Right atrium auricular region (tissue), 2 donors: ENCODE data around the gene TRAF2. TPM values are rescaled to one million over a fixed set of nuclear protein-coding genes. Genes with fewer than 3 reads are reported as not detected.
"Not testable (repeated sequence)": the region's sequence is repeated elsewhere in the genome, so short reads cannot be mapped to it uniquely, and the experiment has no call there.

ENCODE experiments used
- DNase-seq: peaks from one replicate; pipeline ENCODE4 v3.0.0-alpha.2; 2019; ENCODE audit warnings: low spot score
- H3K27ac ChIP-seq, 2 donors: fragments of 200-600 bp; sonication (generic); 1 replicate in 1 of 2; 2 replicates in 1 of 2; pipeline ENCODE4 v1.5.1; 2016 to 2019
- H3K27me3 ChIP-seq, 2 donors: fragments of 200-600 bp; sonication (generic); one replicate each; pipeline versions ENCODE4 v1.5.1 to v1.6.0; 2017 to 2019
- H3K36me3 ChIP-seq: fragments of 200-600 bp; sonication (generic); one replicate; pipeline ENCODE4 v1.5.1; 2016
- H3K4me1 ChIP-seq, 2 donors: fragments of 200-600 bp; sonication (generic); one replicate each; pipeline versions ENCODE4 v1.5.1 to v1.6.0; 2017 to 2019
- H3K4me3 ChIP-seq, 2 donors: fragments of 200-600 bp; sonication (generic); 1 replicate in 1 of 2; 2 replicates in 1 of 2; pipeline ENCODE4 v1.5.1; 2017 to 2019; ENCODE audit warnings: mild to moderate bottlenecking in 1 of 2, moderate library complexity in 1 of 2
- H3K9me3 ChIP-seq, 2 donors: fragments of 200-600 bp; sonication (generic); one replicate each; pipeline ENCODE4 v1.5.1; 2019
- CTCF ChIP-seq, 2 donors: fragments of 200-600 bp; sonication (generic); IDR thresholded peaks; one replicate each; pipeline ENCODE4 v1.5.1; 2019; ENCODE audit warnings: antibody characterized with exemption in 2 of 2
- total RNA-seq, 2 donors: library from RNA; depleted of rRNA; stranded (reverse); fragments of >200 nt; gene quantifications; one replicate each; pipeline ENCODE4 v1.1.0, GENCODE V29; 2016

Gene TRAF2
- total RNA-seq, 2 donors from 2014 or later: 1.9 to 4.1 TPM

- peak; percentile 69 for DNase-seq
- not testable (repeated sequence) for H3K9me3 ChIP-seq, H3K36me3 ChIP-seq, H3K27me3 ChIP-seq
- H3K4me1 ChIP-seq: peaks cover 0 to 68% of the 10 kb centered on the region in 2 donors
- H3K27ac ChIP-seq: peak overlapping the region; percentile 27 to 87
- peak overlapping the region in 1 of 2 donors; percentile 54 for H3K4me3 ChIP-seq
- TF ChIP-seq CTCF (IDR thresholded peaks at IDR 0.05): peak; percentile 51 to 79
Measured at GRCh38 chr9:136843801-136844740, 42.2 kb upstream of the TRAF2 start.

GRCh38 chr9:136844761-136845464, 41.4 kb upstream of the TRAF2 start:
- no peak for TF ChIP-seq CTCF (IDR thresholded peaks at IDR 0.05)
- Histone ChIP-seq H3K27me3 (no peaks in the 10 kb centered on the region), H3K27ac (no peak overlapping the region), H3K36me3 (no peaks in the 10 kb centered on the region), H3K9me3 (no peaks in the 10 kb centered on the region), H3K4me1 (peaks cover 0 to 71% of the 10 kb centered on the region in 2 donors), H3K4me3 (no peak overlapping the region)
- no peak for DNase-seq

- H3K36me3 ChIP-seq: peaks cover 6% of the 10 kb centered on the region
- TF ChIP-seq CTCF (IDR thresholded peaks at IDR 0.05): no peak
- no peaks in the 10 kb centered on the region for H3K27me3 ChIP-seq
- H3K9me3 ChIP-seq: no peaks in the 10 kb centered on the region
- no peak overlapping the region for H3K27ac ChIP-seq
- H3K4me3 ChIP-seq: no peak overlapping the region
- peaks cover 0 to 72% of the 10 kb centered on the region in 2 donors for H3K4me1 ChIP-seq
- no peak for DNase-seq
Measured at GRCh38 chr9:136845465-136846260, 40.7 kb upstream of the TRAF2 start.

GRCh38 chr9:136846376-136847087, 39.8 kb upstream of the TRAF2 start:
- no peak for DNase-seq
- Histone ChIP-seq H3K27ac (peak overlapping the region in 1 of 2 donors; percentile 96), H3K4me1 (peaks cover 0 to 70% of the 10 kb centered on the region in 2 donors), H3K27me3 (no peaks in the 10 kb centered on the region), H3K36me3 (peaks cover 15% of the 10 kb centered on the region), H3K9me3 (no peaks in the 10 kb centered on the region), H3K4me3 (peak overlapping the region; percentile 58 to 73)
- no peak for TF ChIP-seq CTCF (IDR thresholded peaks at IDR 0.05)
